Dermis microvascular lymphatic vessel endothelial cell (primary cell): ENCODE measurements around the gene PAPOLB. TPM values are rescaled to one million over a fixed set of nuclear protein-coding genes. Genes with fewer than 3 reads are reported as not detected.

ENCODE experiments used
- DNase-seq, 2 donors: peaks; one replicate each; pipeline versions ENCODE4 v3.0.0 to v3.0.0-alpha.2; 2010; ENCODE audit warnings: low read depth in 2 of 2
- total RNA-seq: library from RNA; depleted of rRNA; stranded (reverse); fragments of >200 nt; gene quantifications from 2 replicates; pipeline ENCODE4 v1.2.1, GENCODE V29; 2014

The PAPOLB gene
- total RNA-seq, 1 donor from 2014 or later, result 0.13 TPM

DNA sequence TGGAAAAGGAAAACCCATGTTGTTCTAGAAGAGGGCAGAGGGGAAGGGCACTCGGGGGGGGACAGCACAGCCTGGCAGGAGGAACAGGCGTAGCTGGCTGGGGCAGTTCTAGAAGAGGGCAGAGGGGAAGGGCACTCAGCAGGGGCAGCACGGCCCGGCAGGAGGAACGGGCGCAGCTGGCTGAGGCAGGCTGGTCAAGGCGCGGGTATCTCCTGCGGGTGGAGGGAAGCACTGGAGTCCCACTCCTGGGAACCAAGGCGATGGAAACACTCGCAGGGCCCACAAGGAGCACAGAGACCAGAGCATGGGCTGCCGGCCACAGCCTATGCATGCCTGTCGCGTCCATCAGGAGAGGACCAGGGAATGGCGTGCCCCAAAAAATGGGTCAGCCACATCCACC is 36.7 kb downstream of the PAPOLB start:
- DNase-seq, result no peak

DNA sequence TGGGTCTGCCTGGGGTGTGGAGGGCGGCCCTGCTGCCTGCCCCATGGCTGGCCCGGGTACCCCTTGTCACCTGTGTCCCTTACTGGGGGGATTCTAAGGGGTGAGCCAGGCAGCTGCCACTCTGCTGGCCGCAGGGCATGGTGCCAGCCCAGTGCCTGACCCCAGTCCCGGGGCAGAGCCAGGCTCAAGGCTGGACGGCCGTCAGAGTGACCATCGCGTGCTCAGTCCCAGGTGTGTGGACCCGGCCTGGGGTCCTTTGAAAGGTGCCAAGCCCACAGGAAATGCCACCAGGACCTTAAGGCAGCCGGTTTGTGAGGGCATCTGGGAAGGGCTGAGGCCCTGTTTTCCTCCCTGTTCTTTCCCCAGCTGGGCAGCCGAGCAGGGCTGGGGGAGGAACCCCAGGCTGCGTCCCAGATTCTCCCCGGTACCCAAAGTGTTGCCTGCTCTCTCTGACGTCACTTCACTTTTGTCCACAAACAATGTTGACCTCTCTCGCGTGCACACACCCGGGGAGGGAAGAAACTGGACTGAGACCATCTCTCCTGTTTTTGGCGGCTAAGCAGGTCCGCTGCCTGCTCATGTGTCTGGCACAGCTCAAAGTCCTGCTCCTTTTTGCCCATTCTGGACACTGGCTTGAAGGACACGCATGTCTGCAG is 37.6 kb downstream of the PAPOLB start:
- no peak for DNase-seq

DNA sequence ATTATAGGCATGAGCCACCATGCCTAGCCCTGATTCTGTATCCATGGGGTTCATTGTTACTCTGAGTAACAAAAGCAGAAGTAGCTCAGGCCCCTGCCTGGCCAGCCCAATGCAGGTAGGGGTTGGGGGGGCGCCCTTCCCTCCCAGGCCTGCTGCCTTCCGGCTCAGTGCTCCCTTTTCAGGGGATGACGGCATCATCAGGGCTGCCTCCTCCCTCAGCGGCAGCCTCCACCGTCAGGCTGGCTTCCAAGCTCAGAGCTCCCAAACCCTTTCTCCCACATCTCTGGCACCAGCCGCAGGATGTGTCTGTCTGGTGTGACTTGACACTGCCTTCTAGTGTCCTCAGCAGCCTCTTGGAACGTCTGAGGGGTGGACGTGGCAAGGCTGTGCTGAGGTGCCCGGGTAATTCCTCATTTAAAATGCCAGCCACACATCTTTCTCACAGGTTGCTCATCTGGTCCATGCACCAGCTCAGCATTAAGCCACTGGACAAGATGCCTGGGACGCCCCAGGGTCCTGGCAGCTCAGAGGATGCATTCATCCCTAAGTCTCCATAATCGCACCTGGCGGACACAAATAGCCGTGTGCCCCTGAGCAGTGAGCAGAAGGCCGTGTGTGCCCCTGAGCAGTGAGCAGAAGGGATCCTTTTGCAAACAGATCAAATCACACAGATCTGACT is 38.2 kb downstream of the PAPOLB start:
- no peak for DNase-seq

DNA sequence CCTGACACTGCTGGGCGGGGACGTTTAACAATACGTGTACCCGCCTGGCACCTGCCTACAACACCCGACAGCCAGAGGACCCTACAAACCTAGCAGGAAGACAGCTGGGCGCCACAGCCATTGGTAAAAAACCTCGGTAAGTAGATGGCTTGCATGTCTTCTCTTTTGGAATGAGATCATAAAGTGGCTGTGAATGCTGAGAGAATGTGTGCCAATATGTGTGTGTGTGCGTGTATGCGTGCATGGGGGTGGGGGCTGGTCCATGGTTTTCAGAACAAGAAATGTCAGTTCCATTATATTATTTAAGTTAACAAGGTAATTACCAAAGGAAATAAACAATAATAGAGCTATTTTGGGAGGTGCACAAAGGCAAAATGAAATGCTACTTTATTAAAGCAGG is 39.2 kb downstream of the PAPOLB start:
- DNase-seq, result no peak

DNA sequence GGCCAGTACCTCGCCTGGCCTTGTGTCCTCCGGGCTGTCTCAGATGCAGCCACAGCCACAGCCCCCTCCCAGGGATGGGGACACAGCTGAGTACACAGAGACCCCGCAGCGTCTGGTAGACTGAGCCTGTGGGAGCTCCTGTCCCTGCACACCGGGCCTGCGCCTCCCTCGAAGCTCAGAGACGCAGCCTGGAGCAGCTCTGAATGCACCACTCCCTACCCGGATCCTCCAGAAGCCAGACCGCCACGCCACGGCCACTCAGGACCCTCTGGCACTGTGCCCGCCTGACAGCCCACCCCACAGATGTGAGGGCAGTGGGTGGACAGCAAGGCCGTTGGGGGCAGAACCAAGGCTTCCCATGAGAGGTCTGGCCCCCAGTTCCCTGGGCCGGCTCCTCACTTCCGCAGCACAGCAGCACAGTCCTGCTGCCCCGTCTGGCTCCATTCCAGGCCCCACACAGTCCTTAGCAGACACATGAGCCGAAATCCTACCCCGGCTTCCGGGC is 40.8 kb downstream of the PAPOLB start:
- no peak for DNase-seq

DNA sequence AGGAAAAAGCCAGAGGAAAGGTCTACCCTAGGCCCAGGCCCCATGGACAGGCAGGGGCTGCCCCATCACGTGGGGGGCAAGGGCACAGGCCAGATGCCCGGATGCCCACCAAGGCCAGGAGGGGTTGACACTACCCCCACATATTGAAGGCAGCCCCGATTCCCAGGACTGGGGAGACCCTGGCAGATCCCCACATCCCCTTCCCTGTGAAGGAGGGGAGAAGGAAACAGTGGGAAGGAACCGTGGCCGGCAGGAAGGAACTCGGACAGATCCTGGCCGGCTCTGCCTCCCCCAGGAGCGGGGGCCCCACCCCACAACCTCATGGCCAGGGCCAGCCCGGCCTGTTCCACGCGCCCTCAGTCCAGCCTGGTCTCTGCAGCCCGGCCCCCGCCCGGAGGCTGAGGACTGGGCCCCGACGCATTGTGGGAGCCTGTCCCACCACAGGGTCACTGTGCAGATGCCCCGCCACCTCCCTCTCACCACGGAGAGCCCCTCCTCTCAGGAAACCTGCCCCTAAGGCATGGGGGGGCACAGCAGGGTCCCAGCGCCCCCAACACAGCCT is 41.3 kb downstream of the PAPOLB start:
- DNase-seq, result no peak

DNA sequence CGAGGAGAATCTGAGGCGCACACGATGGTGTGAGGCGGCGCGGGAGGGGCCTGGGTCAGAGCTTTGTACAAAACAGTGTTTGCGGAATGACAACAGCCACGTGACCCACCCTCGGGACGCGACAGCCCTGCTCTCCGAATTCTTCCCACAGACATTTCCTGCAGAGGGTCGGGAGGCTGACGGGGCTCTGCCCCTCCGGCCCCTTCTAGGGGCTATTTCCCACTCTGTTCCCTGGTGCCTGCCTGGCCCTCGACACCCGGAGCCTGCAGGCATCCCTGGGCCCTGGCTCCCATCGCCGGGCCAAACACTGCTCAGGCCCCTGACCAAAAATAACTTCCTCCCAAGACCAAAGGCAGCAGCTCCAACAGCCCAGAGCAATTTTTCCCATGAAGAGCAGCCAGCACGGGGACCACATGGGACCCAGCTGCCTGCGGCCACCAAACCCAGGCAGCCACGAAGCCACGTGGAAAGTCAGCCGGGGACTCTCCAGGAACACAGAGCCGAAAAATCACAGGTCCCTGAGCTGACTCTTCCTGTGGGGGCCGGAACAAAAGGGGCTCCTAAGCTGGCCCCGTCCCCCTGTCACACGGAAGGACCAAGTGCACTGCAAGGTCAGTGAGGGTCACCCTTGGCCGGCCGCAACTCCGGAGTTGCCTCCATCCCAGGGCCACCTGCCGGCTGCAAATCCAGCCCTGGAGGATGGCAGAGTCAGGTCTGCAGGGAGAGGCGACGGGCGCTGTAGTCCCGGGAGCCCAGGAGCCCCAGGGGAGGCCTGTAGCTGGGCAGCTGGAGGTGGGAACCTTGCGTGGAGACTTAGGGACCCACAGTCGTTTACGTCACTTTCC is 42.0 kb downstream of the PAPOLB start:
- no peak for DNase-seq

DNA sequence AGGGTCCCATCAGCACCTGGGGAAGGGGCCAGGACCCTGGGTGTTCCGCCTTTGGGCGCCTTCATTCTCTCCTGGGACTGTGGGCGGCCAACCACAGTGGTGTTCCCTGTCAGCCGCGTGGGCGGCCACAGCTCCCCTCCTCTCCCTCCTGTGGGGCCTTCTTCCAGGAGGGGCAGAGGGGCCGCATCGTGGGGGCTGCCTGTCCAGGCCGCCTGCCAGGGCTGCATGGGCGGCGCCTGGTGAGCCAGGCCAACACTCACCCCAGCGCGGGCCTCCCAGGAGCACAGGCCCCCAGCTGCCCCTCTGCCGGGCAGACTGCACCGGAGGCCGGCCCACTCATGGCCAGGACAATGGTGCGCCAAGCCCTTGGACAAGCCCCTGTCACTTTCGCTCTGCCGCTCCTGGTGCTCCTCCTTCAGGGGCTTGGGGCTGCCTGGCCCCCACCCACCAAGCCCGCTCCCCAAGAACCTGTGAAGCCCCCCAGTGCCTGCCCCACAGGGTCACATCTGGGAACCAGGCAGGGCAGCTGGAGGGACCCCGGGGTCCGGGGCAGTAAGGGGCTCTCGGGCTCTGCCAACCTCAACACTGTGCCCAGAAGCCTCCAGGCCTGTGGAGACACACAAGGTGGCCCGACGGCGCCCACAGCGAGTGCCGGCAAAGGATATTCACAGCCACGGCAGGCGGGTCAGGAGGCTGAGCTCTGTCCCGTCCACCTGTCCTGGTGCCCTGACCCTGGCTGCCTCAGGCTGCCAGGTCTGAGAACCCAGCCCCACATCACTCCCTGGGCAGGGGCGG is 43.6 kb downstream of the PAPOLB start:
- DNase-seq, result no peak

DNA sequence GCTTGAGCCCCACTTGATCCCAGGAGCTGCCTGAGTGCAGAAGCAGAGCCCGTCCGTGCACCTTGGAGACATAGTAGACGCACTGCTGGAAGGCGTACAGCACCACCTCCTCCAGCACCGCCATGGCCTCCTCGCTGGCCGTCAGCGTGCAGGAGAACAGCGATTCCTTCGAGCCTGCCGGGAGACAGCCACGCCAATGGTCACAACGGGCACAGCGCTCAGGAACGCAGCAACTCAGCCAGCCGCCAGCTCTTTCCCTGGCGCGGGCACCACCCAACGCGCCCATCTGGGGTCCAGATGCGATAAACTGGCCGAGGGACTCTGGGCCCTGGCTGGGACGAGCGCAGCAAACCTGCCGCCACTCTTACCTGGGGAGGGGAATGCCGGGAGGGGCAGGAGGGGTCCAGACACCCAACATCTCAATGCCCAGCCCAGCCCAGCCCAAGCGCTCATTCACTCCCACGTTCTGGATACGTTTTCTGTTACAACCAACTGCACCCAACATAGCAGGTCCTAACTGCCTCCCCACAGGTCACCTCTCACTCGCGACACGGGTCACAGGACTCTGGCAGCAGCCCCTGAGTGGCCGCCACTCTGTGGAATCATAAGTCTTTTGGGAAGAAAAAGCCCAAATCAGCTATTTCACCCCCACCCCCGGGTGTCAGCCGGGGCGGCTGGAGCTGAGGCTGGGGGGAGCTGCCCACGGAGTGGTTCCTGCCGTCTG is 44.5 kb downstream of the PAPOLB start:
- no peak for DNase-seq

DNA sequence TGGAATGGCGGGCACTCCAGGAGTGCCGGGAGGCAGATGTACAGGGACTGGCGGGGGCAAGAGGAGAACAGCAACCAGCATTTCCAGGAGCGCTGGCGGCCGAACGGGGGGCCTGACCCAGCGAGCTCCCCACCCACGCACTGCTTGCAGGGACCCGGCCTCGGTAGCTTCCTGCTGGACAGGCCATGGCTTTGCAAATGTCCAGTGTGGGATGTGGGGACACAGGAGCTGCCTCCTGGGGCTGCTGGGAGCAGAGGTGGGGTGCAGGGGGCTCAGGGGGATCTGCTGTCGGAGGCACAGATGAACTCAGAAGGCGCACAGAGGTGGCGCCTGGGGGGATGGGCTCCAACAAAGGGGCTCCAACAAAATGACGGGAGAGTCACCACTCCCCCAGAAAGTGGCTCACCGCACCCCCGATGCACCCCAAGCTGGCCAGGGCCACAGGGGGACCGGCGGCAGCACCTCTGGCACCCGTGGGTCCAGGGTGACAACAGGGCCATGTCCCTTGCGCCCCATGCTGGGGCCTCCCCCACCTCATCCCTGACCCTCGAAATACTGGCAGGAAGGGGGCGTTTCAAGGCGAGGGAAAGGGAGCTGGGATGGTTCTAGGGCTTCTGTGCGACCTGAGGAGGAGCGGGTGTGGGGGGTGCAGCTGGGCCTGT is 45.3 kb downstream of the PAPOLB start:
- DNase-seq, result no peak

DNA sequence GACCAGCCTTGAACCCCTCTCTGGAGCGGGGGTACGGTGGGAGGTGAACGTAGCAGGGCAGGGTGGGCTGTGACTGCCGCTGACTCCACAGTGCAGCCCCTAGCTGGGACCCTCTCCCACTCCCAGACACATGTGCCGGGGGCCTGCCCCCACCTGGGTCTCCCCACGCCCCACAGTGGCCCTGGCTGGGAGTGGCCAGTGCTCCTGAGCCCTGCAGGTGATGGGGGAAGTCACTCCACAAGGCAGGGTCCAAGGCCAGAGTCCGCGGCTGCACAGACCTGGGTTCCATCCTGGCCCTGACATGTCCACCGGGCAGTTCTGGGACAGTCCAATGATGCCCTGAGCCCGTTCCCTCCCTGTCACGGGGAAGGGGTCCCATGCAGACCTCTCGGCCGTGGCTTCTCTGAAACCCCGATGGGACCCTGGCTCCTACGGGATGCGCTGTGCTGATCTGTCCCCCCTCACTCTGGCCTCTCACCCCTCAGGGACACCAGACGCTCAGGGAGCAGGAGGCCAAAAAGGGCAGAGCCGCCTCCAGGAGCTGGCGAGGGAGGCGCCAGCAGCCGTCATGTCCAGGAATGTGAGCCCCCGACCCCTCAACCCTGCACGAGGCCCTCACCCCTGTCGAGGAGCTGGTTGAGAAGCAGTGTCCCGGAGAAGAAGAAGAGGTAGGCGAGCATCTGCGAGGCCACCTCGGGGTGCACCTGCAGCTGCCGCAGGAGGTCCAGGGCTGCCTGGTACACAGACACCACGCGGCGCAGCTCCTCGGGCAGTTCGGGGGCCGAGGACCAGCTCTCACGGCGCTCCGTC is 46.0 kb downstream of the PAPOLB start:
- DNase-seq, result no peak

DNA sequence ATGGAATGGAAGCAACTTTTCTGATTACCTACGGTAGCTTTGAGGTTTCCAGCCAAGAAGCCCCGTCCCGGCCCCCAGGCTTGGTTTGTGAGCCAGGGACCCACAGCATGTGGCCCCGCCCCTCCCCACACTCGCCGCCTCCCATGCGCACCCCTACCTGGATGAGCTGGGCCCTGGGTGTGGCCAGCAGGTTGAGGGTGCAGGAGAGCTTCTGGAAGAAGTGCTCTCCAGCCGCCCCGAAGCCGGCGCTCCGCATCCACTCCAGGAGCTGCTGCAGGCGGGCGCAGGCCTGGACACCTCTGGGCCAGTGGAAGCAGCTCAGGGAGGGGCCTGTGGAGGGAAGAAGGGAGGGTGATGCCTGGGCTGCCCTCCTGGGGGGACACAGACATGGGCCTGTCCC is 46.7 kb downstream of the PAPOLB start:
- DNase-seq, result no peak

DNA sequence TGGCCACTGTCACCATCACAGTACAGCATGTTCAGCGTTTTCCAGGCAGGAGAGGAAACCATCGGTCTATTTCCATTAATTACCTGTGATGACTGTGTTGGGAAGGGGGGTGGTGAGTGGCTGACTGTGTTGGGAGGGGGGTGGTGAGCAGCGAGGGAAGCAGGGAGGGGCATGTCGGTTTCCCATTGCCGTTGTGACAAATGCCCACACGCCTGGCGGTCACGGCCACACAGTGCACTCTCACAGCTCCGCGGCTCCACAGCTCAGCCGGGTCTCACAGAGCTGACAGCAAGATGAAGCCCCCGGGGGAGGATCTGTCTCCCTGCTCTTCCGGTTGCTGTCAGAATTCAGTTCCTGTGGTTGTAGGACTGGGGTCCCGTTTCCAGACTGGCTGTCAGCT is 47.4 kb downstream of the PAPOLB start:
- DNase-seq, result no peak

DNA sequence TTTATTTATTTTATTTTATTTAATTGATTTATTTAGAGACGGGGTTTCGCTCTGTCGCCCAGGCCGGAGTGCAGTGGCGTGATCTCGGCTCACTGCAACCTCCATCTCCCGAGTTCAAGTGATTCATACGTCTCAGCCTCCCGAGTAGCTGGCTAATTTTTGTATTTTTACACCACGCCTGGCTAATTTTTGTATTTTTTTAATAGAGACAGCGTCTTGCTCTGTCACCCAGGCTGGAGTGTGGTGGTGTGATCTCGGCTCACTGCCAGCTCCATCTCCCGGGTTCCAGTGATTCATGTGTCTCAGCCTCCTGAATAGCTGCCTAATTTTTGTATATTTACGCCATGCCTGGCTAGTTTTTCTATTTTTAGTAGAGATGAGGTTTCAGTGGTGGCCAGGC is 52.2 kb downstream of the PAPOLB start:
- no peak for DNase-seq

DNA sequence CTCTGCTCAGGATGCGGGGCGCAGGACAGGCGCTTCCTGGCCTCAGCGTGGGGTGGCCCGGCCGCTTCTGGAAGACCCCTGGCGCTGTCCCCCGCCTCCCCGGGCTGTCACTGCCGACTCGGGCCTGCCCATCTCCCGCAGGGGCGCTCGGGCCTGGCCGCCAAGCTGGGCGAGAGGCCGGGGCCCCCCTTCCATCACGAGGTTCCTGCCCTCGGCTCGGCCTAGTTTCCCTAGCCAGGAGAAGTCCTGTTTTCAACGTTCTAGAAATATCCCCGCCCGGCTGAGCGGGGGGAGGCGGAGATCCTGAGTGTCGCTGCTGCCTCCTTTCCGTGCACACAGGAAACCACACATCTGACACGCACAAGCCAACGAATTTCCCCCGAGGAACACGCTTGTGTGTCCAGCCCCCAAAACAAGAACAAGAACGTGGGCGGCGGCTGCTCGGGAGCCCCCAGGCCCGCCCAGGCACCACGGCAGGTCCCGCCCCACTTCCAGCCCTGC is 52.7 kb downstream of the PAPOLB start:
- no peak for DNase-seq

DNA sequence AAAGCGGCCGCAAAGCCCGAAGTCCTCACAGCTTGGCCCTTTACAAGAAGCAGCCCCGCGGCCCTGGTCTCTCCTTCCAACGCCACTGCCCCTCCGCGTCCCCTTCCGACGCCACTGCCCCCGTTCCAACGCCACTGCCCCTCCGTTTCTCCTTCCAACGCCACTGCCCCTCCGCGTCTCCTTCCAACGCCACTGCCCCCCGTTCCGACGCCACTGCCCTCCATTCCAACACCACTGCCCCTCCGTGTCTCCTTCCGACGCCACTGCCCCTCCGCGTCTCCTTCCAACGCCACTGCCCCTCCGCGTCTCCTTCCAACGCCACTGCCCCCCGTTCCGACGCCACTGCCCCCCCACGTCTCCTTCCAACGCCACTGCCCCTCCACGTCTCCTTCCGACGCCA is 53.3 kb downstream of the PAPOLB start:
- no peak for DNase-seq

DNA sequence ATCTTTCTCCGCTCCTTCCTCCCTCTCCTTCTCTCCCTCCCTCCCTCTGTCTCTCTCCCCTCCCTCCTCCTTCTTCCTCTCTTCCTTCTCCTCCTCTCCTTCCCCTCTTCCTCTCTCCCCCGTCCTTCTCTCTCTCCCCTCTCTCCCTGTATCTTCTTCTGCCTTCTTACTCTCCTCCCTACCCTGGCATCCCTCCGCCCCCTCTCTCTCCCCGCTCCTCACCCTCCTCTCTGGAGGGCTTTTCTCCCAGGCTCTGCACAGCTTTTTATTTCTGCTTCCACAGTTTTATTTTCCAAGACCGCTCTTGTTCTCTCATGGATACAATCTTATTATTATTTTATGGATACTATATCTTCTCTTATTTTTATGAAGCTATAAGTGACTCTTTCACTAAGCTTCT is 53.8 kb downstream of the PAPOLB start:
- DNase-seq, result no peak
